Heart left ventricle (tissue), 16 donors: Measurements from ENCODE around the gene NRP1. TPM values are rescaled to one million over a fixed set of nuclear protein-coding genes. Genes with fewer than 3 reads are reported as not detected.

Experiments
- ATAC-seq, 4 donors: fragments of 200-7000 bp; cut with Tn5 transposase; one replicate each; pipeline ENCODE4 v1.9.1; 2020 to 2022; ENCODE audit warnings: moderate library complexity in 4 of 4, mild to moderate bottlenecking in 3 of 4, moderate number of reproducible peaks in 1 of 4
- DNase-seq, 5 donors: peaks; one replicate each; pipeline ENCODE4 v3.0.0-alpha.2; 2020
- H3K27ac ChIP-seq, 12 donors: fragments of 200-600 bp; sonication (generic) in 4 of 12; one replicate each; pipeline versions ENCODE4 v1.5.0 to v1.8.0; 2016 to 2022; ENCODE audit warnings: mild to moderate bottlenecking in 2 of 12
- H3K27me3 ChIP-seq, 9 donors: fragments of 200-600 bp; sonication (generic) in 2 of 9; one replicate each; pipeline versions ENCODE4 v1.5.1 to v1.8.0; 2016 to 2022; ENCODE audit warnings: mild to moderate bottlenecking in 3 of 9
- H3K36me3 ChIP-seq, 9 donors: fragments of 200-600 bp; sonication (generic) in 2 of 9; one replicate each; pipeline versions ENCODE4 v1.5.0 to v1.8.0; 2018 to 2022; ENCODE audit warnings: mild to moderate bottlenecking in 2 of 9
- H3K4me1 ChIP-seq, 12 donors: fragments of 200-600 bp; sonication (generic) in 4 of 12; one replicate each; pipeline versions ENCODE4 v1.5.0 to v1.8.0; 2016 to 2022; ENCODE audit warnings: mild to moderate bottlenecking in 3 of 12
- H3K4me3 ChIP-seq, 12 donors: fragments of 200-600 bp; sonication (generic) in 4 of 12; one replicate each; pipeline versions ENCODE4 v1.5.0 to v1.8.0; 2017 to 2022; ENCODE audit warnings: mild to moderate bottlenecking in 9 of 12, moderate library complexity in 4 of 12
- H3K9me3 ChIP-seq, 12 donors: fragments of 200-600 bp; sonication (generic) in 4 of 12; one replicate each; pipeline versions ENCODE4 v1.5.0 to v1.8.0; 2016 to 2022; ENCODE audit warnings: mild to moderate bottlenecking in 1 of 12
- CTCF ChIP-seq, 12 donors: fragments of 200-600 bp; sonication (generic) in 4 of 12; IDR thresholded peaks; one replicate each; pipeline versions ENCODE4 v1.5.0 to v1.8.0; 2018 to 2022; ENCODE audit warnings: antibody characterized with exemption in 12 of 12, mild to moderate bottlenecking in 5 of 12
- POLR2A ChIP-seq, 2 donors: fragments of 450-650 bp; IDR thresholded peaks; one replicate each; pipeline ENCODE4 v1.6.1; 2017; ENCODE audit warnings: antibody characterized with exemption in 2 of 2, mild to moderate bottlenecking in 2 of 2, moderate library complexity in 2 of 2
- WGBS, 4 donors: extraction: QIAGEN DNeasy Blood & Tissue Kit in 2 of 4; methylation state at CpG; one replicate each; pipeline versions ENCODE4 v1.1.5 to v1.1.7; 2013 to 2018; 5-methylcytosine and 5-hydroxymethylcytosine counted together
- intact Hi-C, 10 donors: fragments of 100-400 bp; cut with DNase I; formaldehyde crosslinking; loops; one replicate each; pipeline versions ENCODE4 v1.11.1 to v1.14.2; 2022
- polyA plus RNA-seq, 2 donors: library from polyadenylated mRNA; stranded (reverse); fragments of 200-250 nt; gene quantifications; one replicate each; pipeline ENCODE4 v1.2.3, GENCODE V29; 2013
- total RNA-seq, 9 donors: library from RNA; depleted of rRNA in 2 of 9; stranded (reverse); fragments of >200 nt in 2 of 9; fragmentation: NEBNext Ultra II Directional in 3 of 9; extraction: Animal tissue kit (Norgen Biotek cat#: 25700) in 3 of 9; gene quantifications; one replicate each; pipeline versions ENCODE4 v1.1.0 to v1.2.4, GENCODE V29; 2016 to 2023
- donor health status: ischemic (EF 13 %, LVEDD 7.1; RV severe dilation, severe dysfunction).
- donor health status: healthy with polysubstance abuse.
- donor health status: DM: no; HTN: yes; CAD: no.
- donor health status: DM: no; HTN: no; CAD: no.
- donor health status: ischemic (EF 25% LVEDD 6.9; RV normal size, moderate dysfunction).
- donor health status: ischemic (EF 25% LVEDD 5.7; RV mildly dilated, moderate dysfunction).
- donor health status: healthy.
- donor health status: DM: yes; HTN: yes; CAD: no.
- donor health status: ischemic (EF 35%, LVEDD 5.7; RV mildly dilated, moderate dysfunction).
- donor health status: nonischemic (EF 11% LVEDD 7.7; RV severe dilation, severe dysfunction).
- donor health status: DM: yes; HTN: yes; CAD: no.
- donor health status: PGD.
- donor health status: ischemic (EF 29% LVEDD 5.4; RV normal size, mild dysfunction).
- donor health status: nonischemic (EF 23%, LVEDD 6.1; RV moderate dilation, normal function).

The NRP1 gene
- total and polyA plus RNA-seq, 11 donors, result 47.1 to 279 (median 152) TPM

- DNase-seq (no peak), ATAC-seq (no peak)
- Histone ChIP-seq H3K4me3 (no peak overlapping the region), H3K27ac (peak overlapping the region in 10 of 12 donors; percentile 1 to 65 (median 38)), H3K36me3 (peaks cover 0 to 34% (median 8%) of the 10 kb centered on the region in 9 donors), H3K9me3 (peaks cover 0 to 7% (median 0%) of the 10 kb centered on the region in 12 donors), H3K27me3 (no peaks in the 10 kb centered on the region), H3K4me1 (peaks cover 27 to 87% (median 73%) of the 10 kb centered on the region in 12 donors)
- TF ChIP-seq CTCF (IDR thresholded peaks at IDR 0.05) (no peak), POLR2A (IDR thresholded peaks at IDR 0.05) (no peak)
- 54 to 71% (median 66%) methylated on average over 4 of the region's 4 CpGs for WGBS, 4 donors
- intact Hi-C loops, result no loop called here
Observed at GRCh38 chr10:33306701-33307519, 27.6 kb downstream of the NRP1 start.

GRCh38 chr10:33306126-33306525 lies 28.3 kb downstream of the NRP1 start:
- peaks cover 0 to 30% (median 5%) of the 10 kb centered on the region in 9 donors for H3K36me3 ChIP-seq
- no peaks in the 10 kb centered on the region for H3K27me3 ChIP-seq
- peaks cover 0 to 7% (median 0%) of the 10 kb centered on the region in 12 donors for H3K9me3 ChIP-seq
- H3K27ac ChIP-seq, result peak overlapping the region in 11 of 12 donors; percentile 1 to 65 (median 36)
- ATAC-seq, result peak in 2 of 4 donors; percentile 6 to 7
- 16 to 32% (median 19%) methylated on average over 5 of the region's 5 CpGs for WGBS, 4 donors
- no peak for DNase-seq
- intact Hi-C loops, result no loop called here
- H3K4me1 ChIP-seq, result peaks cover 28 to 87% (median 72%) of the 10 kb centered on the region in 12 donors
- TF ChIP-seq CTCF (IDR thresholded peaks at IDR 0.05), result no peak
- no peak for TF ChIP-seq POLR2A (IDR thresholded peaks at IDR 0.05)
- H3K4me3 ChIP-seq, result no peak overlapping the region

- no peak for ATAC-seq
- 55 to 64% (median 62%) methylated on average over 6 of the region's 6 CpGs for WGBS, 4 donors
- Histone ChIP-seq H3K4me3 (no peak overlapping the region), H3K4me1 (peaks cover 24 to 88% (median 77%) of the 10 kb centered on the region in 12 donors), H3K27ac (peak overlapping the region in 11 of 12 donors; percentile 26 to 82 (median 60)), H3K36me3 (peaks cover 0 to 32% (median 14%) of the 10 kb centered on the region in 9 donors), H3K27me3 (no peaks in the 10 kb centered on the region), H3K9me3 (peaks cover 0 to 7% (median 0%) of the 10 kb centered on the region in 12 donors)
- intact Hi-C loops, result loop anchor here in 1 of 10 donors (5.0 kb wide), 1 partner anchor 57 kb away; no protein-coding TSS in a partner anchor
- no peak for DNase-seq
- TF ChIP-seq CTCF (IDR thresholded peaks at IDR 0.05) (no peak), POLR2A (IDR thresholded peaks at IDR 0.05) (no peak)
Observed at GRCh38 chr10:33304423-33305225, 29.8 kb downstream of the NRP1 start.
